HL-60/S4 treated with retinoic acid at 250 ng/mL for 4 days and 3 days (cell line): ENCODE results near the gene RAPGEF4.

Experiments used
- in situ Hi-C: fragments of 300-500 bp; cut with MboI; formaldehyde crosslinking; loops from 2 replicates; pipeline ENCODE4 v1.7.0; 2022; ENCODE audit warnings: low sequenced_read_pairs

The RAPGEF4 gene

GRCh38 chr2:172928756-172929155 lies 193.1 kb downstream of the RAPGEF4 start:
- in situ Hi-C loops, result no loop called here

GRCh38 chr2:172929644-172930043 lies 194.0 kb downstream of the RAPGEF4 start:
- in situ Hi-C loops, result no loop called here

GRCh38 chr2:172930871-172931255 lies 195.2 kb downstream of the RAPGEF4 start:
- in situ Hi-C loops, result no loop called here

- in situ Hi-C loops, result no loop called here
Observed at GRCh38 chr2:172931256-172931894, 195.7 kb downstream of the RAPGEF4 start.

GRCh38 chr2:172931918-172932520 lies 196.4 kb downstream of the RAPGEF4 start:
- in situ Hi-C loops, result no loop called here

- in situ Hi-C loops, result no loop called here
Observed at GRCh38 chr2:172937884-172938712, 202.5 kb downstream of the RAPGEF4 start.

- in situ Hi-C loops, result no loop called here
Observed at GRCh38 chr2:172938713-172939375, 203.2 kb downstream of the RAPGEF4 start.

GRCh38 chr2:172943539-172943938 lies 207.9 kb downstream of the RAPGEF4 start:
- in situ Hi-C loops, result no loop called here

- in situ Hi-C loops, result no loop called here
Observed at GRCh38 chr2:172944022-172944793, 208.6 kb downstream of the RAPGEF4 start.

- in situ Hi-C loops, result no loop called here
Observed at GRCh38 chr2:172944794-172945509, 209.3 kb downstream of the RAPGEF4 start.

GRCh38 chr2:172945510-172945850 lies 209.8 kb downstream of the RAPGEF4 start:
- in situ Hi-C loops, result no loop called here

GRCh38 chr2:172947461-172948153 lies 212.0 kb downstream of the RAPGEF4 start:
- in situ Hi-C loops, result no loop called here

GRCh38 chr2:172949522-172949921 lies 213.9 kb downstream of the RAPGEF4 start:
- in situ Hi-C loops, result no loop called here

- in situ Hi-C loops, result no loop called here
Observed at GRCh38 chr2:172950565-172950964, 214.9 kb downstream of the RAPGEF4 start.

GRCh38 chr2:172951554-172951953 lies 215.9 kb downstream of the RAPGEF4 start:
- in situ Hi-C loops, result no loop called here

- in situ Hi-C loops, result no loop called here
Observed at GRCh38 chr2:172953411-172953810, 217.8 kb downstream of the RAPGEF4 start.

- in situ Hi-C loops, result no loop called here
Observed at GRCh38 chr2:172953970-172954852, 218.6 kb downstream of the RAPGEF4 start.

GRCh38 chr2:172955587-172955986 lies 219.9 kb downstream of the RAPGEF4 start:
- in situ Hi-C loops, result no loop called here

GRCh38 chr2:172957734-172958133 lies 222.1 kb downstream of the RAPGEF4 start:
- in situ Hi-C loops, result no loop called here
